Breast epithelium (tissue), 4 donors: Measurements from ENCODE around the gene CABP4. TPM values are rescaled to one million over a fixed set of nuclear protein-coding genes. Genes with fewer than 3 reads are reported as not detected.

Source experiments
- DNase-seq, 2 donors: peaks; one replicate each; pipeline ENCODE4 v3.0.0-alpha.2; 2019; ENCODE audit warnings: low spot score in 2 of 2
- H3K27ac ChIP-seq, 2 donors: fragments of 200-600 bp; sonication (generic) in 1 of 2; one replicate each; pipeline ENCODE4 v1.5.1; 2016 to 2019; ENCODE audit warnings: mild to moderate bottlenecking in 1 of 2
- H3K27me3 ChIP-seq, 2 donors: fragments of 200-600 bp; sonication (generic) in 1 of 2; one replicate each; pipeline versions ENCODE4 v1.5.1 to v1.6.0; 2017 to 2019; ENCODE audit warnings: control low read depth in 1 of 2, mild to moderate bottlenecking in 1 of 2
- H3K36me3 ChIP-seq: fragments of 200-600 bp; one replicate; pipeline ENCODE4 v1.5.1; 2019
- H3K4me1 ChIP-seq, 2 donors: fragments of 200-600 bp; sonication (generic); one replicate each; pipeline ENCODE4 v1.5.1; 2016 to 2019; ENCODE audit warnings: control low read depth in 1 of 2
- H3K4me3 ChIP-seq, 3 donors: fragments of 200-600 bp; sonication (generic); 1 replicate in 2 of 3; 2 replicates in 1 of 3; pipeline ENCODE4 v1.5.1; 2016 to 2019; ENCODE audit warnings: mild to moderate bottlenecking in 3 of 3, moderate library complexity in 2 of 3
- H3K9me3 ChIP-seq, 2 donors: fragments of 200-600 bp; sonication (generic) in 1 of 2; one replicate each; pipeline ENCODE4 v1.5.1; 2016 to 2019; ENCODE audit warnings: control low read depth in 1 of 2
- POLR2A ChIP-seq: fragments of 450-650 bp; IDR thresholded peaks from one replicate; pipeline ENCODE4 v1.6.1; 2016; ENCODE audit warnings: antibody characterized with exemption, mild to moderate bottlenecking, moderate library complexity
- POLR2AphosphoS5 ChIP-seq, 3 donors: sonication (generic); formaldehyde crosslinking; IDR thresholded peaks; one replicate each; pipeline ENCODE4 v1.6.1; 2017; ENCODE audit warnings: antibody characterized with exemption in 3 of 3
- intact Hi-C: fragments of 100-400 bp; cut with DNase I; formaldehyde crosslinking; loops from one replicate; pipeline ENCODE4 v1.15.1; 2023; ENCODE audit warnings: low total_unique reads
- total RNA-seq, 3 donors: library from RNA; depleted of rRNA; stranded (reverse); fragments of >200 nt; gene quantifications; one replicate each; pipeline ENCODE4 v1.1.0, GENCODE V29; 2016
- TF ChIP-seq, protein P1 (sequence below), 3 donors: fragments of 450-650 bp; IDR thresholded peaks; one replicate each; pipeline ENCODE4 v1.5.1; 2016 to 2017; ENCODE audit warnings: antibody characterized with exemption in 3 of 3, mild to moderate bottlenecking in 3 of 3, moderate library complexity in 3 of 3

CABP4 gene
- total RNA-seq, 3 donors from 2014 or later: 3.5 to 10.7 (median 3.9) TPM

DNA sequence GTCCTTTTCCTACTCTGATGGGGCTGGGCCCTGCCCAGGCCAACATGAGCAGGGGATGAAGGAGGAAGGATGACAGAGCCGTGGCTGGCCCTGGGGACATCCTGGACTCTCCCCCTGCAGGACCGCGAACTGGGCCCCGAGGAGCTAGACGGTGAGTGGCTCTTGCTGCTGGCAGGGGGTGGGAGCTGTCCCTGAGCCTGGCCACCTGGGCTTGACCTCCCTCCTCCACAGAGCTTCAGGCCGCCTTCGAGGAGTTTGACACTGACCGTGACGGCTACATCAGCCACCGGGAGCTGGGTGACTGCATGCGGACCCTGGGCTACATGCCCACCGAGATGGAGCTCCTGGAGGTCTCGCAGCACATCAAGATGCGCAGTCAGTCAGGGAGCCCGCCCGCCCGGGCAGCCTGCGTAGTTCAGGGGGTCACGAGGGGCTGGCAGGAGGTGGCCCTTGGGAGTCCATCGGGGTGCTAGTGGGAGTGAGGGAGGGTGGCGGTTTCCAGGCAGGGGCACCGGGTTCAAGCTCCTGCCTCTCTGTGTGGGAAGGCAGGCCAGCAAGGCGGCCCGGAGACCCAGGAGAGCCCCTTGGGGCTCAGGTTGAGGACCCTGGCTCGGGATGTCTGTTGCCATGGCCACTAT lies 1.0 kb downstream of the CABP4 start:
- DNase-seq: no peak

DNA sequence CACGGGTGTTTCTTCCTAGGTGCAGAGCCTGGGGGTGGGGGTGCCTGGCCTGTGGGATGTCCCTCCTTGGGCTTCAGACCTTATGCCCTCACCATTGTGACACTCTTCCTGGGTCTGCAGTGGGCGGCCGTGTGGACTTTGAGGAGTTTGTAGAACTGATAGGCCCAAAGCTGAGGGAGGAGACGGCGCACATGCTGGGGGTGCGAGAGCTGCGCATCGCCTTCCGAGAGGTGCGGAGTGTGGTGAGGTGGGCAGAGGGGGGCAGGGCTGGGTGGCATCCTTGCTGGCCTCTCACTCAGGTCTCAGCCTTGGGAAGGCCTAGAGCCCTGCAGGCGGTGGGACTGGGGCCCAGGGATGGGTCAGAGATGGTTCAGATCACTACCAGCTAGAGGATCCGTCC lies 2.3 kb downstream of the CABP4 start:
- Histone ChIP-seq H3K36me3 (no peaks in the 10 kb centered on the region), H3K27me3 (peaks cover 0 to 2% of the 10 kb centered on the region in 2 donors), H3K4me1 (no peaks in the 10 kb centered on the region), H3K9me3 (no peaks in the 10 kb centered on the region), H3K27ac (no peak overlapping the region), H3K4me3 (no peak overlapping the region)
- DNase-seq: no peak
- intact Hi-C loops: no loop called here
- TF ChIP-seq, protein P1, sequence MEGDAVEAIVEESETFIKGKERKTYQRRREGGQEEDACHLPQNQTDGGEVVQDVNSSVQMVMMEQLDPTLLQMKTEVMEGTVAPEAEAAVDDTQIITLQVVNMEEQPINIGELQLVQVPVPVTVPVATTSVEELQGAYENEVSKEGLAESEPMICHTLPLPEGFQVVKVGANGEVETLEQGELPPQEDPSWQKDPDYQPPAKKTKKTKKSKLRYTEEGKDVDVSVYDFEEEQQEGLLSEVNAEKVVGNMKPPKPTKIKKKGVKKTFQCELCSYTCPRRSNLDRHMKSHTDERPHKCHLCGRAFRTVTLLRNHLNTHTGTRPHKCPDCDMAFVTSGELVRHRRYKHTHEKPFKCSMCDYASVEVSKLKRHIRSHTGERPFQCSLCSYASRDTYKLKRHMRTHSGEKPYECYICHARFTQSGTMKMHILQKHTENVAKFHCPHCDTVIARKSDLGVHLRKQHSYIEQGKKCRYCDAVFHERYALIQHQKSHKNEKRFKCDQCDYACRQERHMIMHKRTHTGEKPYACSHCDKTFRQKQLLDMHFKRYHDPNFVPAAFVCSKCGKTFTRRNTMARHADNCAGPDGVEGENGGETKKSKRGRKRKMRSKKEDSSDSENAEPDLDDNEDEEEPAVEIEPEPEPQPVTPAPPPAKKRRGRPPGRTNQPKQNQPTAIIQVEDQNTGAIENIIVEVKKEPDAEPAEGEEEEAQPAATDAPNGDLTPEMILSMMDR (IDR thresholded peaks at IDR 0.05): no peak
- no peak for TF ChIP-seq POLR2A
- TF ChIP-seq POLR2AphosphoS5 (IDR thresholded peaks at IDR 0.05): no peak

More for the DNA sequence above, 1.0 kb downstream of the CABP4 start:
- H3K27ac ChIP-seq: no peak overlapping the region
- H3K36me3 ChIP-seq: no peaks in the 10 kb centered on the region
- TF ChIP-seq, protein P1 (IDR thresholded peaks at IDR 0.05): no peak
- no peak for TF ChIP-seq POLR2A
- no peak for TF ChIP-seq POLR2AphosphoS5 (IDR thresholded peaks at IDR 0.05)
- intact Hi-C loops: no loop called here
- H3K9me3 ChIP-seq: no peaks in the 10 kb centered on the region
- no peaks in the 10 kb centered on the region for H3K4me1 ChIP-seq
- peaks cover 0 to 2% of the 10 kb centered on the region in 2 donors for H3K27me3 ChIP-seq
- no peak overlapping the region for H3K4me3 ChIP-seq

DNA sequence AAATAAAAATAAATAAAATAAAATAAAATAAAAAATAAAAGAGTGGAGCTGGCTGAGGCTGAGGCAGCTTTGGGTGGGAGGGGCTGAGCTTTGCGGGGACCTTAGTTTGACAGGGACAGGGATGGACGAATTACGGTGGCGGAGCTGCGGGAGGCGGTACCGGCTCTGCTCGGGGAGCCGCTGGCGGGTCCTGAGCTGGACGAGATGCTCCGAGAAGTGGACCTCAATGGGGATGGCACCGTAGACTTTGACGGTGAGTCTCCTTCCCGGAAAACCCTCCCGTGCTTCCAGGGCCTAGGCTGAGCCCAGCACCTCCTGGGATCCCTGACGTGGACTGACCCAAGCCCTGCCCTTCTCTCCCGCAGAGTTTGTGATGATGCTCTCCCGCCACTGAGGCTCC lies 3.1 kb downstream of the CABP4 start:
- intact Hi-C loops: no loop called here
- peaks cover 0 to 2% of the 10 kb centered on the region in 2 donors for H3K27me3 ChIP-seq
- TF ChIP-seq, protein P1 (IDR thresholded peaks at IDR 0.05): no peak
- TF ChIP-seq POLR2AphosphoS5 (IDR thresholded peaks at IDR 0.05): no peak
- no peak for TF ChIP-seq POLR2A
- no peak overlapping the region for H3K27ac ChIP-seq
- no peak for DNase-seq
- no peaks in the 10 kb centered on the region for H3K36me3 ChIP-seq
- H3K4me3 ChIP-seq: no peak overlapping the region
- H3K9me3 ChIP-seq: no peaks in the 10 kb centered on the region
- H3K4me1 ChIP-seq: no peaks in the 10 kb centered on the region

DNA sequence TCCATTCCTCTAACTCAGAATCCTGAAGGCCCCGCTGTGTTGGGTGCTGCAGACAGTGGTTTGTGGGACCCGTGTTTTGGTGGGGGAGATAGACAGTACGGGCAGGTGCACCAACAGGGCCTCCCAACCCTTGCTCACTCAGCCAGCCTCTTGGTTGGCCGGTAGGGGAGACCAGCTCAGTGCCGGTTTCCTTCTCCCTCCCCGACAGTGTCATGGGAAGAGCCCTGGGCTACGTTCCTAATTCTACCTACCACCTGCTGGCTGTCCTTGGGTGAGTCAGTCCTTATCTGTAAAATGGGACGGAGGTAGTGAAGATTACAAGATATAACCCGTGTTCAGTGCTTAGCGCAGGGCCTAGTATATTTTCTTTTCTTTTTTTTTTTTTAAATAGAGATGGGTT lies 8.0 kb downstream of the CABP4 start:
- Histone ChIP-seq H3K36me3 (no peaks in the 10 kb centered on the region), H3K9me3 (no peaks in the 10 kb centered on the region), H3K4me1 (peaks cover 5 to 8% of the 10 kb centered on the region in 2 donors), H3K27me3 (no peaks in the 10 kb centered on the region), H3K4me3 (no peak overlapping the region), H3K27ac (peak overlapping the region in 1 of 2 donors; percentile 95)
- no peak for DNase-seq
- no peak for TF ChIP-seq POLR2AphosphoS5 (IDR thresholded peaks at IDR 0.05)
- no peak for TF ChIP-seq POLR2A
- TF ChIP-seq, protein P1 (IDR thresholded peaks at IDR 0.05): no peak
- intact Hi-C loops: no loop called here

DNA sequence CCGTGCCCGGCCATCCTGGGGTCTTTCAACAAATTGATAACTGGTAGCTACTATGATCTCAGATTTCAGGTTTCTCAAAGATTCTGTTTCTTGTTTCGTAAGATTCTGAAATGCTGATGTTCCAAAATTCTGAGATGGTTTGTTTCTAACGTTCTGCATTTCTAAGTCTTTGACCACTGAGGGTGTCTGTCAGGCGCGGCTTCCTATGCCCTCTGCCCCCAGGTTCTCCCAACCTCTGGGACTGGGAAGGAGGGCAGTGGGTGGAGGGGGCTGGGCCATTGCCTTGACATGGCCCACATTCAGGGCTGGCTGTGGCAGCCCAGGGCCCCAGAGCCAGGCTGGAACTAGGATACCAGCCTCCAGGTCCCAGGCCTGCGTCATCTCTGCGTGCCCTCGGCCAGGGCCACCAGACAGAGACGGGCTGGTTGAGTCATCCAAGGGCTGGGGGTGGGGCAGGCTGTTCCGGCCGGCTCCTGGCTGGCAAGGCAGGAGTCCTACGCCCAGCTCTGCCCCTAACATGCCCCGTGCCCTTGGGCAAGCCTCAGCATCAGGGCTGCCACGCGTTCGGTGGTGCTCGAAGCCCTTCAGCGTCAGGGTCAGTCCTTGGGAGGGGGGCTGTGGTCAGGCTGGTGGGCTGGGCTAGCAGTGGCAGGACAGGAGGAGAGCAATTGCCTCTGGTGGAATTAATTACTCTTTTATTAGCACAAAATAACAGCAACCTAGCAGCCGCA lies 8.7 kb downstream of the CABP4 start:
- Histone ChIP-seq H3K27ac (peak overlapping the region; percentile 95 to 98), H3K9me3 (no peaks in the 10 kb centered on the region), H3K36me3 (no peaks in the 10 kb centered on the region), H3K27me3 (no peaks in the 10 kb centered on the region), H3K4me3 (peak overlapping the region; percentile 50 to 74 (median 54)), H3K4me1 (peaks cover 5 to 8% of the 10 kb centered on the region in 2 donors)
- peak; percentile 83 to 90 for DNase-seq
- peak in 1 of 3 donors; percentile 40 for TF ChIP-seq POLR2AphosphoS5 (IDR thresholded peaks at IDR 0.05)
- TF ChIP-seq, protein P1 (IDR thresholded peaks at IDR 0.05): no peak
- TF ChIP-seq POLR2A: peak; percentile 18
- intact Hi-C loops: no loop called here
